A549 (cell line): ENCODE measurements around the gene GPR15. TPM values are rescaled to one million over a fixed set of nuclear protein-coding genes. Genes with fewer than 3 reads are reported as not detected.
A peak's percentile ranks its signal among the peaks of the same experiment; 100 is the strongest.

Experiments used
- ATAC-seq, 2 experiments: fragments of 200-7000 bp in 1 of 2; fragments of >200 bp in 1 of 2; cut with Nextera tagmentation in 1 of 2; cut with Tn5 transposase in 1 of 2; 3 replicates each; pipeline versions ENCODE4 v1.8.0 to v1.9.1; 2018 to 2020; ENCODE audit warnings: mild to moderate bottlenecking in 1 of 2, moderate library complexity in 1 of 2
- CTCF ChIA-PET: fragments of 300-600 bp; sonication (Branson Sonifier 250); formaldehyde crosslinking; extraction: SDS; loops from one replicate; lab custom pipeline; 2021; ENCODE audit warnings: antibody characterized with exemption, inconsistent platforms; lab: Yijun Ruan, JAX
- POLR2A ChIA-PET: fragments of 350-600 bp; formaldehyde crosslinking; extraction: SDS; loops from one replicate; lab custom pipeline; 2021; ENCODE audit warnings: antibody characterized with exemption, inconsistent platforms; lab: Yijun Ruan, JAX
- DNase-seq, 2 experiments: peaks; one replicate each; pipeline versions ENCODE4 v3.0.0 to v3.0.0-alpha.2; 2011 to 2016; ENCODE audit warnings: low read depth in 1 of 2, low spot score in 1 of 2
- FAIRE-seq: peaks from 2 replicates; lab custom pipeline; 2011; peaks lifted over from hg19 to GRCh38; lab: Jason Lieb, UNC
- H3K27ac ChIP-seq, 2 experiments: fragments of >200 bp; sonication (Bioruptor Twin); formaldehyde crosslinking; 3 replicates each; pipeline ENCODE4 v1.5.1; 2016 to 2017
- H3K4me1 ChIP-seq: fragments of >200 bp; sonication (Bioruptor Twin); formaldehyde crosslinking; 3 replicates; pipeline ENCODE4 v1.6.1; 2016
- H3K4me2 ChIP-seq: fragments of >200 bp; sonication (Bioruptor Twin); formaldehyde crosslinking; 3 replicates; pipeline ENCODE4 v1.6.1; 2016
- H3K4me3 ChIP-seq: fragments of >200 bp; sonication (Bioruptor Twin); formaldehyde crosslinking; 3 replicates; pipeline ENCODE4 v1.5.1; 2016
- H3K9me3 ChIP-seq: fragments of >200 bp; sonication (Bioruptor Twin); formaldehyde crosslinking; 3 replicates; pipeline ENCODE4 v1.6.1; 2016
- BHLHE40 ChIP-seq: IDR thresholded peaks from 2 replicates; pipeline ENCODE4 v1.6.1; 2012; ENCODE audit warnings: low read depth, low read length, inconsistent platforms
- CBX2 ChIP-seq: fragments of 200-600 bp; sonication (generic); IDR thresholded peaks from 2 replicates; pipeline ENCODE4 v1.6.1; 2016; ENCODE audit warnings: low read depth, mild to moderate bottlenecking, borderline replicate concordance
- CBX8 ChIP-seq: fragments of 200-600 bp; sonication (generic); IDR thresholded peaks from 2 replicates; pipeline ENCODE4 v1.6.1; 2016
- CEBPB ChIP-seq, 2 experiments: fragments of >200 bp in 1 of 2; sonication (Bioruptor Twin) in 1 of 2; formaldehyde crosslinking in 1 of 2; IDR thresholded peaks; 2 replicates each; pipeline ENCODE4 v1.6.1; 2012 to 2016
- FOXS1 ChIP-seq: fragments of 250-450 bp; sonication (Bioruptor Pico); IDR thresholded peaks from 2 replicates; pipeline ENCODE4 v1.5.0; 2020; ENCODE audit warnings: mild to moderate bottlenecking, moderate library complexity
- HDAC2 ChIP-seq: fragments of 200-600 bp; sonication (generic); IDR thresholded peaks from 2 replicates; pipeline ENCODE4 v1.6.1; 2016
- HOXA7 ChIP-seq: fragments of 250-450 bp; sonication (Bioruptor Pico); IDR thresholded peaks from 2 replicates; pipeline ENCODE4 v1.5.0; 2020; ENCODE audit warnings: mild to moderate bottlenecking, moderate library complexity
- JUN ChIP-seq, 2 experiments: fragments of >200 bp; sonication (Bioruptor Twin); formaldehyde crosslinking; IDR thresholded peaks; 2 replicates in 1 of 2; 3 replicates in 1 of 2; pipeline ENCODE4 v1.6.1; 2016 to 2017
- MYC ChIP-seq: IDR thresholded peaks from 2 replicates; pipeline ENCODE4 v1.6.1; 2012; ENCODE audit warnings: mild to moderate bottlenecking, inconsistent platforms, low read length, improper control_type of control experiment, borderline replicate concordance
- NPAS2 ChIP-seq: fragments of 250-450 bp; sonication (Bioruptor Pico); IDR thresholded peaks from 2 replicates; pipeline ENCODE4 v1.8.0; 2022; ENCODE audit warnings: mild to moderate bottlenecking, moderate library complexity, borderline replicate concordance
- PHF8 ChIP-seq: fragments of 200-600 bp; sonication (generic); IDR thresholded peaks from 2 replicates; pipeline ENCODE4 v1.6.1; 2016; ENCODE audit warnings: low read depth, mild to moderate bottlenecking, antibody characterized with exemption, moderate library complexity, borderline replicate concordance
- POLR2A ChIP-seq: IDR thresholded peaks from 2 replicates; pipeline ENCODE4 v1.6.1; 2012; ENCODE audit warnings: mild to moderate bottlenecking, low read length
- RFX5 ChIP-seq: fragments of 450-650 bp; IDR thresholded peaks from 2 replicates; pipeline ENCODE4 v1.7.1; 2014; ENCODE audit warnings: antibody characterized with exemption, mild to moderate bottlenecking, moderate library complexity
- RNF2 ChIP-seq: fragments of 200-600 bp; sonication (generic); IDR thresholded peaks from 2 replicates; pipeline ENCODE4 v1.6.1; 2016; ENCODE audit warnings: low read depth, mild to moderate bottlenecking, antibody characterized with exemption, moderate library complexity, borderline replicate concordance
- SMC3 ChIP-seq: fragments of >200 bp; sonication (Bioruptor Twin); formaldehyde crosslinking; IDR thresholded peaks from 3 replicates; pipeline ENCODE4 v1.6.1; 2018; ENCODE audit warnings: inconsistent platforms
- TP53 ChIP-seq: fragments of 250-450 bp; sonication (Bioruptor Pico); IDR thresholded peaks from 2 replicates; pipeline ENCODE4 v1.5.0; 2021; ENCODE audit warnings: mild to moderate bottlenecking, moderate library complexity
- ZC3H11A ChIP-seq: fragments of 450-650 bp; IDR thresholded peaks from 2 replicates; pipeline ENCODE4 v1.6.1; 2014; ENCODE audit warnings: antibody characterized with exemption, mild to moderate bottlenecking
- WGBS: methylation state at CpG from one replicate; pipeline ENCODE4 v1.1.6; 2017; ENCODE audit errors: missing lambda C conversion rate; 5-methylcytosine and 5-hydroxymethylcytosine counted together
- polyA plus RNA-seq, 4 experiments: library from polyadenylated mRNA; depleted of rRNA in 3 of 4; stranded (reverse); fragments of >200 nt; fragmentation: RNase III in 1 of 4; extraction: RNeasy Plus Mini Kit Qiagen cat#74134 plus additional on column Dnase treatment in 1 of 4; gene quantifications; 2 replicates in 3 of 4; 3 replicates in 1 of 4; pipeline ENCODE4 v1.2.3, GENCODE V29; 2011 to 2017
- TF ChIP-seq, protein P1 (sequence below): IDR thresholded peaks from 2 replicates; pipeline ENCODE4 v1.6.1; 2012
- TF ChIP-seq, protein P2 (sequence below): fragments of >200 bp; sonication (Bioruptor Twin); formaldehyde crosslinking; IDR thresholded peaks from 3 replicates; pipeline ENCODE4 v1.6.1; 2016
- TF ChIP-seq, protein P3 (sequence below): IDR thresholded peaks from 2 replicates; pipeline ENCODE4 v1.6.1; 2012; ENCODE audit warnings: low read depth, borderline replicate concordance
- TF ChIP-seq, protein P4 (sequence below): fragments of >200 bp; sonication (Bioruptor Twin); formaldehyde crosslinking; IDR thresholded peaks from 3 replicates; pipeline ENCODE4 v1.5.1; 2016

Gene GPR15
- polyA plus RNA-seq, 2 of the 4 experiments (the other 2 are of a cell fraction): not detected

DNA sequence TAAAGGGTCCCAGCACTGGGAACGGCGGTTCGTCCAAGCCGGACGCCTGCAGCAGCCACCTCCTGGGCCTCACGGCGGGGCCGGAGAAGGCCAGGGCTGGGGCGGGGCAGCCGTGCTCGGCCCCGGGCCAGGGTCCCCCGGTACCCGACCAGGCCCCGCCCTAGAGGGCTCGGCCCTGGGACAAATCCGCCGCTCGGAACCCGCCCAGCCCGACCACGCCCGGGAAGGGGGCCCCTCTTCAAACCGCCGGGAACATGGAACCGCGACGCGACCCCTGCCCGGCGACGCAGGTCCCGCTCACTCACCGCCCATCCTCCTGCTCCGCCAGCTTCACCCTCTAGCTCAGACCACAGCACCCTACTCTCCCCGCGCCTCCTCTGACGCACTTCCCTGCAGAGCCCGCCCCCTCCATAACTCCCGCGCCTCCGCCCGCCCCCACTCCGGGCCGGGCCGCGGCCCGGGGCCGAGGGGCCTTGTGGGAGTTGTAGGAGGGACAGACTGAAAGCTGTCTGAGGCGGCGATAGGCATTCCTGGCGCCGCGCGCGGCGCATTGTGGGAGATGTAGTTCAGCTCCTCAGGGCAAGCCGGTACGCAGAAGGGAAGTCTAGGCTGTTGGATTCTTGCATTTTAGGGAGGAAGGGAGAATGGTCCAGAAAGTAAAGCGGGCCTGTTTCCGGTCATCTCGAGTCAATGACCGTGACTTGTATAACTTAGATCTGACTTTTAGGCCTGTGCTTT lies 9.1 kb upstream of the GPR15 start, which contains the start of gene CLDND1:
Gene CLDND1 (minus strand): TSS at position 359 of the 738 bp plus-strand sequence. CDS start 1,478 bp downstream, outside the sequence.
- DNase-seq (peak; percentile 92 to 95), ATAC-seq (peak; percentile 99), FAIRE-seq (peak; percentile 92)
- ChIA-PET CTCF (interaction anchor here (0.9 to 1.2 kb wide), 3 partner anchors 14 to 72 kb away, joined by 3 read pairs; no protein-coding TSS in a partner anchor), POLR2A (interaction anchor here (0.8 to 1.4 kb wide), 5 partner anchors 17 to 758 kb away, joined by 3 to 10 read pairs (median 4); partner anchors contain the start of genes ARL6, CPOX and DCBLD2)
- H3K27ac ChIP-seq: peak within 1 kb of the TSS; percentile 95 to 97
- WGBS: 1% methylated on average over 42 of the region's 63 CpGs
- H3K9me3 ChIP-seq: no peaks in the 10 kb centered on the region
- TF ChIP-seq PHF8 (peak; percentile 93), RNF2 (no peak), JUN (IDR thresholded peaks at IDR 0.05) (peak in 1 of 2 experiments; percentile 84; a peak in 3 of 5 replicates), POLR2A (peak; percentile 83), CEBPB (IDR thresholded peaks at IDR 0.05) (no peak), CBX8 (no peak), MYC (0 out of 2 replicates have a peak, but pooled peaks have one; percentile 20)
- TF ChIP-seq, protein P1, sequence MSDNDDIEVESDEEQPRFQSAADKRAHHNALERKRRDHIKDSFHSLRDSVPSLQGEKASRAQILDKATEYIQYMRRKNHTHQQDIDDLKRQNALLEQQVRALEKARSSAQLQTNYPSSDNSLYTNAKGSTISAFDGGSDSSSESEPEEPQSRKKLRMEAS: peak; percentile 26; the same call in 1 of the 2 replicates
- TF ChIP-seq, protein P2, sequence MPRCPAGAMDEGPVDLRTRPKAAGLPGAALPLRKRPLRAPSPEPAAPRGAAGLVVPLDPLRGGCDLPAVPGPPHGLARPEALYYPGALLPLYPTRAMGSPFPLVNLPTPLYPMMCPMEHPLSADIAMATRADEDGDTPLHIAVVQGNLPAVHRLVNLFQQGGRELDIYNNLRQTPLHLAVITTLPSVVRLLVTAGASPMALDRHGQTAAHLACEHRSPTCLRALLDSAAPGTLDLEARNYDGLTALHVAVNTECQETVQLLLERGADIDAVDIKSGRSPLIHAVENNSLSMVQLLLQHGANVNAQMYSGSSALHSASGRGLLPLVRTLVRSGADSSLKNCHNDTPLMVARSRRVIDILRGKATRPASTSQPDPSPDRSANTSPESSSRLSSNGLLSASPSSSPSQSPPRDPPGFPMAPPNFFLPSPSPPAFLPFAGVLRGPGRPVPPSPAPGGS: peak; percentile 67; the same call in 1 of the 3 replicates
- H3K4me3 ChIP-seq: peak within 1 kb of the TSS; percentile 92
- peak within 1 kb of the TSS; percentile 89 for H3K4me2 ChIP-seq
- peaks cover 8% of the 10 kb centered on the region; the same call in 2 of the 3 replicates for H3K4me1 ChIP-seq

DNA sequence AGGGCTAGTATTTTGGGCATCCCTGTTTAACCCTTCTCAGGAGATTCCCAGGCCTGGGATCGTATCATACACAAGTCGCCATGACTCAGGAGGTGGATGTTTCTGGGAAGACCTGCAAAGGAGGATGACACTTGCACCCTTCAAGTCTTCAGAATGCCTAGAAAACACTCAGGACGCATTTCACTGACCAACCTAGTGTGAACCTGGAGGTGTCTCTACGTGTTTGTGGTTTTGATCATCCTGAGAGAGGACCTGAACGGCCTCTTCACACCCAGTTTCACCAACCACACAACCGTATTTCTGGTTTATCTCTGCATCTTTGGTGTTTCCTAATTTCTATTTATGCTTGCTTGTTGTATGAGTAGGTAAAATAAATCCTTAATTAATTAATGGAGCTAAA lies 6.3 kb upstream of the GPR15 start:
- DNase-seq: no peak
- no peaks in the 10 kb centered on the region for H3K9me3 ChIP-seq
- H3K4me1 ChIP-seq: peaks cover 8% of the 10 kb centered on the region; the same call in 2 of the 3 replicates
- no peak for ATAC-seq
- no peak overlapping the region for H3K4me2 ChIP-seq
- no peak overlapping the region for H3K4me3 ChIP-seq
- FAIRE-seq: no peak
- no peak overlapping the region for H3K27ac ChIP-seq
- POLR2A ChIA-PET: no interaction called here
- TF ChIP-seq SMC3 (no peak), CBX2 (no peak), RNF2 (no peak), TP53 (CRISPR knock-in tag) (no peak), HOXA7 (CRISPR knock-in tag) (no peak), ZC3H11A (no peak), JUN (IDR thresholded peaks at IDR 0.05) (no peak), HDAC2 (no peak), NPAS2 (CRISPR knock-in tag) (no peak), FOXS1 (CRISPR knock-in tag) (no peak), BHLHE40 (no peak), RFX5 (no peak)
- TF ChIP-seq, protein P3, sequence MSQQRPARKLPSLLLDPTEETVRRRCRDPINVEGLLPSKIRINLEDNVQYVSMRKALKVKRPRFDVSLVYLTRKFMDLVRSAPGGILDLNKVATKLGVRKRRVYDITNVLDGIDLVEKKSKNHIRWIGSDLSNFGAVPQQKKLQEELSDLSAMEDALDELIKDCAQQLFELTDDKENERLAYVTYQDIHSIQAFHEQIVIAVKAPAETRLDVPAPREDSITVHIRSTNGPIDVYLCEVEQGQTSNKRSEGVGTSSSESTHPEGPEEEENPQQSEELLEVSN: no peak
- TF ChIP-seq, protein P1: no peak
- TF ChIP-seq, protein P2: no peak
- TF ChIP-seq, protein P4, sequence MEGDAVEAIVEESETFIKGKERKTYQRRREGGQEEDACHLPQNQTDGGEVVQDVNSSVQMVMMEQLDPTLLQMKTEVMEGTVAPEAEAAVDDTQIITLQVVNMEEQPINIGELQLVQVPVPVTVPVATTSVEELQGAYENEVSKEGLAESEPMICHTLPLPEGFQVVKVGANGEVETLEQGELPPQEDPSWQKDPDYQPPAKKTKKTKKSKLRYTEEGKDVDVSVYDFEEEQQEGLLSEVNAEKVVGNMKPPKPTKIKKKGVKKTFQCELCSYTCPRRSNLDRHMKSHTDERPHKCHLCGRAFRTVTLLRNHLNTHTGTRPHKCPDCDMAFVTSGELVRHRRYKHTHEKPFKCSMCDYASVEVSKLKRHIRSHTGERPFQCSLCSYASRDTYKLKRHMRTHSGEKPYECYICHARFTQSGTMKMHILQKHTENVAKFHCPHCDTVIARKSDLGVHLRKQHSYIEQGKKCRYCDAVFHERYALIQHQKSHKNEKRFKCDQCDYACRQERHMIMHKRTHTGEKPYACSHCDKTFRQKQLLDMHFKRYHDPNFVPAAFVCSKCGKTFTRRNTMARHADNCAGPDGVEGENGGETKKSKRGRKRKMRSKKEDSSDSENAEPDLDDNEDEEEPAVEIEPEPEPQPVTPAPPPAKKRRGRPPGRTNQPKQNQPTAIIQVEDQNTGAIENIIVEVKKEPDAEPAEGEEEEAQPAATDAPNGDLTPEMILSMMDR: no peak
- TF ChIP-seq, all 56 proteins: peak for 0
- CTCF ChIA-PET: no interaction called here
- 62% methylated on average over 6 of the region's 6 CpGs for WGBS
